Heart left ventricle (tissue), 16 donors: Measurements from ENCODE around the gene GBGT1. TPM values are rescaled to one million over a fixed set of nuclear protein-coding genes. Genes with fewer than 3 reads are reported as not detected.

Experiments
- ATAC-seq, 4 donors: fragments of 200-7000 bp; cut with Tn5 transposase; one replicate each; pipeline ENCODE4 v1.9.1; 2020 to 2022; ENCODE audit warnings: moderate library complexity in 4 of 4, mild to moderate bottlenecking in 3 of 4, moderate number of reproducible peaks in 1 of 4
- DNase-seq, 5 donors: peaks; one replicate each; pipeline ENCODE4 v3.0.0-alpha.2; 2020
- H3K27ac ChIP-seq, 12 donors: fragments of 200-600 bp; sonication (generic) in 4 of 12; one replicate each; pipeline versions ENCODE4 v1.5.0 to v1.8.0; 2016 to 2022; ENCODE audit warnings: mild to moderate bottlenecking in 2 of 12
- H3K27me3 ChIP-seq, 9 donors: fragments of 200-600 bp; sonication (generic) in 2 of 9; one replicate each; pipeline versions ENCODE4 v1.5.1 to v1.8.0; 2016 to 2022; ENCODE audit warnings: mild to moderate bottlenecking in 3 of 9
- H3K36me3 ChIP-seq, 9 donors: fragments of 200-600 bp; sonication (generic) in 2 of 9; one replicate each; pipeline versions ENCODE4 v1.5.0 to v1.8.0; 2018 to 2022; ENCODE audit warnings: mild to moderate bottlenecking in 2 of 9
- H3K4me1 ChIP-seq, 12 donors: fragments of 200-600 bp; sonication (generic) in 4 of 12; one replicate each; pipeline versions ENCODE4 v1.5.0 to v1.8.0; 2016 to 2022; ENCODE audit warnings: mild to moderate bottlenecking in 3 of 12
- H3K4me3 ChIP-seq, 12 donors: fragments of 200-600 bp; sonication (generic) in 4 of 12; one replicate each; pipeline versions ENCODE4 v1.5.0 to v1.8.0; 2017 to 2022; ENCODE audit warnings: mild to moderate bottlenecking in 9 of 12, moderate library complexity in 4 of 12
- H3K9me3 ChIP-seq, 12 donors: fragments of 200-600 bp; sonication (generic) in 4 of 12; one replicate each; pipeline versions ENCODE4 v1.5.0 to v1.8.0; 2016 to 2022; ENCODE audit warnings: mild to moderate bottlenecking in 1 of 12
- POLR2A ChIP-seq, 2 donors: fragments of 450-650 bp; IDR thresholded peaks; one replicate each; pipeline ENCODE4 v1.6.1; 2017; ENCODE audit warnings: antibody characterized with exemption in 2 of 2, mild to moderate bottlenecking in 2 of 2, moderate library complexity in 2 of 2
- WGBS, 4 donors: extraction: QIAGEN DNeasy Blood & Tissue Kit in 2 of 4; methylation state at CpG; one replicate each; pipeline versions ENCODE4 v1.1.5 to v1.1.7; 2013 to 2018; 5-methylcytosine and 5-hydroxymethylcytosine counted together
- intact Hi-C, 10 donors: fragments of 100-400 bp; cut with DNase I; formaldehyde crosslinking; loops; one replicate each; pipeline versions ENCODE4 v1.11.1 to v1.14.2; 2022
- polyA plus RNA-seq, 2 donors: library from polyadenylated mRNA; stranded (reverse); fragments of 200-250 nt; gene quantifications; one replicate each; pipeline ENCODE4 v1.2.3, GENCODE V29; 2013
- total RNA-seq, 9 donors: library from RNA; depleted of rRNA in 2 of 9; stranded (reverse); fragments of >200 nt in 2 of 9; fragmentation: NEBNext Ultra II Directional in 3 of 9; extraction: Animal tissue kit (Norgen Biotek cat#: 25700) in 3 of 9; gene quantifications; one replicate each; pipeline versions ENCODE4 v1.1.0 to v1.2.4, GENCODE V29; 2016 to 2023
- TF ChIP-seq, protein P1 (sequence below), 12 donors: fragments of 200-600 bp; sonication (generic) in 4 of 12; IDR thresholded peaks; one replicate each; pipeline versions ENCODE4 v1.5.0 to v1.8.0; 2018 to 2022; ENCODE audit warnings: antibody characterized with exemption in 12 of 12, mild to moderate bottlenecking in 5 of 12
- donor health status: ischemic (EF 13 %, LVEDD 7.1; RV severe dilation, severe dysfunction).
- donor health status: healthy with polysubstance abuse.
- donor health status: DM: no; HTN: yes; CAD: no.
- donor health status: DM: no; HTN: no; CAD: no.
- donor health status: ischemic (EF 25% LVEDD 6.9; RV normal size, moderate dysfunction).
- donor health status: ischemic (EF 25% LVEDD 5.7; RV mildly dilated, moderate dysfunction).
- donor health status: healthy.
- donor health status: DM: yes; HTN: yes; CAD: no.
- donor health status: ischemic (EF 35%, LVEDD 5.7; RV mildly dilated, moderate dysfunction).
- donor health status: nonischemic (EF 11% LVEDD 7.7; RV severe dilation, severe dysfunction).
- donor health status: DM: yes; HTN: yes; CAD: no.
- donor health status: PGD.
- donor health status: ischemic (EF 29% LVEDD 5.4; RV normal size, mild dysfunction).
- donor health status: nonischemic (EF 23%, LVEDD 6.1; RV moderate dilation, normal function).

The GBGT1 gene
- total and polyA plus RNA-seq, 11 donors = 4.6 to 22.5 (median 7.0) TPM

DNA sequence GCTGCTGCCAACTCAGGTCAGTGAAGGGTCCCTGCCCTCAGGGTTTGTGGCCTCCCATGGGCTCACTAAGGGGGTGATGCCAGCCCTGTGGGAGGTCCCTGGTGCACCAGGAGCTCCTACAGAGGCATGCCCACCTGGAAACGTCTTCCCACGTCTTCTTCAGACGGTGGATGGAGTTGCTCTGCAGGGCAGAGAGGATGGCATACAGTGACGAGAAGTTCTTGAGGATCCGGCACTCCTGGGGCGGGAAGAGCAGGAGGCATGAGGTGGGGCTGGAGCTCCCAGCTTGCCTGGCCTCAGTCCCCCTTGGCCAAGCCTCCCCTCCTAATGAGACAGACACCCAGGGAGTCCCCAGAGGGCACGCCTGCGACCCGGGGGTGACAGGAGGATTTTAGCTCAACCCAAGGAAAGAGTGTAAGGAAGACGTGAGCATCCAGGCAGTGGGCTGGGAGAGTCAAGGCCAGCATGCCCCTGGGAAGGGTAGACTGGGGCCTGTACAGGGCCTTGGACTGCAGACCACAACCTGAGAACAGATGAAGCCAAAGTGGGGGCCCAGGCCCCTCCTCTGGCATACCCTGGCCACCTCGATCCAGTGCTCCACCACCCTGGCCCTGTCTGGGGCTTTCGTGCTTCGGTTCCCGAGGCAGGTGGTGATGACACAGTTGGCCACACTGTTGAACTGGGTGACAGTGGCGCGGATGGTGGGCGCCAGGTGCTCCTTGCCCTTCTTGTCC is 57.0 kb downstream of the GBGT1 start:
- Histone ChIP-seq H3K9me3 (no peaks in the 10 kb centered on the region), H3K27ac (no peak overlapping the region), H3K36me3 (peaks cover 3 to 97% (median 87%) of the 10 kb centered on the region in 9 donors), H3K27me3 (no peaks in the 10 kb centered on the region), H3K4me3 (no peak overlapping the region), H3K4me1 (peaks cover 0 to 4% (median 0%) of the 10 kb centered on the region in 12 donors)
- 91 to 95% (median 94%) methylated on average over 11 to 17 of the region's 17 CpGs for WGBS, 4 donors
- TF ChIP-seq, protein P1, sequence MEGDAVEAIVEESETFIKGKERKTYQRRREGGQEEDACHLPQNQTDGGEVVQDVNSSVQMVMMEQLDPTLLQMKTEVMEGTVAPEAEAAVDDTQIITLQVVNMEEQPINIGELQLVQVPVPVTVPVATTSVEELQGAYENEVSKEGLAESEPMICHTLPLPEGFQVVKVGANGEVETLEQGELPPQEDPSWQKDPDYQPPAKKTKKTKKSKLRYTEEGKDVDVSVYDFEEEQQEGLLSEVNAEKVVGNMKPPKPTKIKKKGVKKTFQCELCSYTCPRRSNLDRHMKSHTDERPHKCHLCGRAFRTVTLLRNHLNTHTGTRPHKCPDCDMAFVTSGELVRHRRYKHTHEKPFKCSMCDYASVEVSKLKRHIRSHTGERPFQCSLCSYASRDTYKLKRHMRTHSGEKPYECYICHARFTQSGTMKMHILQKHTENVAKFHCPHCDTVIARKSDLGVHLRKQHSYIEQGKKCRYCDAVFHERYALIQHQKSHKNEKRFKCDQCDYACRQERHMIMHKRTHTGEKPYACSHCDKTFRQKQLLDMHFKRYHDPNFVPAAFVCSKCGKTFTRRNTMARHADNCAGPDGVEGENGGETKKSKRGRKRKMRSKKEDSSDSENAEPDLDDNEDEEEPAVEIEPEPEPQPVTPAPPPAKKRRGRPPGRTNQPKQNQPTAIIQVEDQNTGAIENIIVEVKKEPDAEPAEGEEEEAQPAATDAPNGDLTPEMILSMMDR (IDR thresholded peaks at IDR 0.05) = no peak
- no peak for TF ChIP-seq POLR2A (IDR thresholded peaks at IDR 0.05)
- no peak for ATAC-seq
- intact Hi-C loops = no loop called here
- peak in 2 of 5 donors; percentile 16 to 55 for DNase-seq

DNA sequence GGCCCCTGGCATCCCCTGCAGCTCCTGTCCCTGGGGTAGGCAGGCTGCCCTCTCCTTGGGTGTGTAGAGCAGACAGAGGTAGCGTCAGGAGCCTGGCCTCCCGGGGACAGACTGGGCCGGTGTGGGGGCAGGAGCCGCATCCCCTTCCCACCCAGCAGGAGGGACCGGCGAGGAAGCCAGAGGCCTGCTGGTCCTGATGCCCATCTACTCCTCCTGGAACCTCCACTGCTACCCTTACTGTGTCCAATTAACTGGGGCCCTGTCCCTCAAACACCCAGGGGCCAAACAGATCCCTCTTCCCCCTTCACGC is 58.3 kb downstream of the GBGT1 start:
- Histone ChIP-seq H3K27me3 (no peaks in the 10 kb centered on the region), H3K4me1 (peaks cover 0 to 3% (median 0%) of the 10 kb centered on the region in 12 donors), H3K27ac (no peak overlapping the region), H3K4me3 (no peak overlapping the region), H3K9me3 (no peaks in the 10 kb centered on the region), H3K36me3 (peaks cover 7 to 97% (median 91%) of the 10 kb centered on the region in 9 donors)
- ATAC-seq (no peak), DNase-seq (peak in 2 of 5 donors; percentile 3 to 49)
- TF ChIP-seq, protein P1 (IDR thresholded peaks at IDR 0.05) = no peak
- TF ChIP-seq POLR2A (IDR thresholded peaks at IDR 0.05) = no peak
- intact Hi-C loops = no loop called here
- 83 to 98% (median 90%) methylated on average over 6 to 7 of the region's 7 CpGs for WGBS, 4 donors

DNA sequence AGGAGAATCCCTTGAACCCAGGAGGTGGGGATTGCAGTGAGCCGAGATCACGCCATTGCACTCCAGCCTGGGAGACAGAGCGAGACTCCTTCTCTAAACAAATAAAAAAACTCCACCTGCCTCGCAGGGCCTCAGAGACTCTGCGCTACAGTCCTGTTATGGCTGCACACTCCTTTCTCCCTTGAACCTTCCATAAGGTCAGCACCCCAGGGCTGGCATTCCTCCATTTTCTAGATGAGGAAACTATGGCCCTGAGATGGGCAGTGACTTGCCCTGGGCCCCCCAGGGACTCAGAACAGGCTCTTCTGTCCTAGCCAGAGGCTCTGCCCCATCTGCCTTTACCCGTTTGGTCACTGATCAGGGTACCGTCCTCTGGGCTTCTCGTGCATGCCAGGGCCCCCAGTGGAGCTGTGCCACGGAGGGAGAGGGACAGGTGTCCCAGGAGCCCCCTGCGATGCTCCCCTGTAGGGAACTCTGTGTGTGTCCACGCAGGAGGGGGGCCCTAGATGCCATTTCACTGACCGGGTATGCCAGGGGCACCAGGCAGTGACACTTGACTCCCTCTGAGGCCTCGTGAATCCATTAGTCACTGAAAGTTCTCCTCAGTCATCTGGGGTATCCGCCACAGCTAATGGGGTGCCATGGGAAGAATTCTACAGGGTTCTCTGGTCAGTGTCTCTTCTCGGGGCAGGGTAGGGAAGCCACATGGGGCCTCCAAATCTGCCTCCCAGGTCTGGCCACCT is 58.8 kb downstream of the GBGT1 start:
- Histone ChIP-seq H3K27ac (no peak overlapping the region), H3K9me3 (no peaks in the 10 kb centered on the region), H3K36me3 (peaks cover 10 to 97% (median 92%) of the 10 kb centered on the region in 9 donors), H3K4me3 (no peak overlapping the region), H3K4me1 (peaks cover 0 to 3% (median 0%) of the 10 kb centered on the region in 12 donors), H3K27me3 (no peaks in the 10 kb centered on the region)
- intact Hi-C loops = loop anchor here in 3 of 10 donors (1.0 to 5.0 kb wide), 4 partner anchors 40 to 68 kb away; no protein-coding TSS in a partner anchor
- peak in 2 of 5 donors; percentile 21 to 60 for DNase-seq
- WGBS, 4 donors = 86 to 89% (median 87%) methylated on average over 14 to 15 of the region's 15 CpGs
- TF ChIP-seq, protein P1 (IDR thresholded peaks at IDR 0.05) = no peak
- no peak for ATAC-seq

DNA sequence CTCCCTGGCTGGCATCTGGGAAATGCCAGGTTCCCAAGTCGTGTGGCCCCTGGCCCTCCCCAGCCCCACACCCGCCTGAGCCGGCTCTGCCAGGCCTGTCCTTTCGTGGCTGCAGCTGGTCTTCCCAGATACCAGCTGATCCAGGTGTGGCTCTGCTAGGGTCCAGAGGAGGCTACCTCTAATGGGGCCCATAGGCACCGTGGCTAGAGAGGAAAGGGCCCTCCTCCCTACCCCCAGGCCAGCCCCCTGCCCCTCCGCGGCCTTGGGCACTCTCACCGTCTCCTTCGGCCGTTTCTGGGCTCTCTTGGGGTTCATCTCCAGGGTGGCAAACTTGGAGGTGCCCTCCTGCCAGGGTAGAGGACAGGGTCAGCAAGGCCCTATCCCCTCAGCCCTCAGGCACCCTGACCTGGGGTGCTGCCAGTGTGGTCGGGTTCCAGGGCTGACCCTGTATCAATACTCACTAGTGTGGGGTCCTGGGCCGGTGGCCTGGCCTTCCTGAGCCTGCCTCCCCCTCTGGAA is 59.7 kb downstream of the GBGT1 start:
- Histone ChIP-seq H3K4me1 (peaks cover 0 to 3% (median 0%) of the 10 kb centered on the region in 12 donors), H3K27me3 (no peaks in the 10 kb centered on the region), H3K36me3 (peaks cover 10 to 97% (median 94%) of the 10 kb centered on the region in 9 donors), H3K9me3 (no peaks in the 10 kb centered on the region), H3K4me3 (no peak overlapping the region), H3K27ac (no peak overlapping the region)
- ATAC-seq = no peak
- 79 to 95% (median 86%) methylated on average over 4 to 12 of the region's 12 CpGs for WGBS, 4 donors
- DNase-seq = peak in 2 of 5 donors; percentile 14 to 58
- TF ChIP-seq, protein P1 (IDR thresholded peaks at IDR 0.05) = no peak
- no peak for TF ChIP-seq POLR2A (IDR thresholded peaks at IDR 0.05)
- intact Hi-C loops = loop anchor here in 9 of 10 donors (1.0 to 5.0 kb wide), 8 partner anchors 39 to 67 kb away; no protein-coding TSS in a partner anchor
